GM12872 (cell line): ENCODE results near the gene CLCN2.

ENCODE experiments used
- CTCF ChIP-seq: IDR thresholded peaks from 3 replicates; pipeline ENCODE4 v1.5.1; 2011; ENCODE audit warnings: low read depth, mild to moderate bottlenecking, low read length, moderate library complexity; ENCODE audit not compliant: insufficient read depth

The CLCN2 gene

DNA sequence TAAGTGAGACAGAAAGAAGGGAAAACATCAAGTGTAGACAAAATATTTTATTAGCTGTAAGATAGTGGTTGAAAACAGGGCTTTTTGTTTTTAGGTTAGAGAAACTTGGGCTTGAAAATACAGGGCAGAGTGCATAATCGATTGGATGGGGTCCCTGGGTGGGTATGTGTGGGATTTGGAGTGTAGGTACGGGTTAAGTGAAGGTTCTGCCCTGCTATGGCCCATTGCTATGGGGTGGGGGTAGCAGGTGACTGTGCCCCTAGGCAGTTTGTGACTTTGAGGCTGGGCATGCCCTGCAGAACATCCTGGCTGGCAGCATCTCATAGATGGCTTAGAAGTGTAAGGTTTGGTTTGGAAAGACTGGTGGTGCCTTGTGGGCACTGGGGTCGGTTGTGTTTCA, 27.7 kb downstream of the CLCN2 start:
- no peak for TF ChIP-seq CTCF

GRCh38 chr3:184333190-184333589, 28.2 kb downstream of the CLCN2 start:
- no peak for TF ChIP-seq CTCF

- no peak for TF ChIP-seq CTCF
These were observed 28.9 kb downstream of the CLCN2 start for GRCh38 chr3:184332370-184333090.

DNA sequence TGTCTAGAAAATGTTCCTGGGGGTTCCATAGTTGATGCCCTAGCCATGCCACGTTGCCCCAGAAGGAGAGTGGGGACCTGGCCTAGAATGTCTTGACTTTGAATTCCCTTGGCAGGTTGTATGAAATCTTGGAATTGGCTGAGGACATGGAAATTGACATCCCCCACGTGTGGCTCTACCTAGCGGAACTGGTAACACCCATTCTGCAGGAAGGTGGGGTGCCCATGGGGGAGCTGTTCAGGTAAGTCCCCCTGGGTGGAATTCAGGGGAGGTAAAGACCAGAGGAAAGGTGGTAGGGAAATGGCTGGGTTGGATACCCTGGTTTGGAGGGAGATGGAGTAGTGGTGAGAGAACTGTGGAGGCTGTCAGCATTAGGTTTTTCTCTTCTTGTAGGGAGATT, 32.9 kb downstream of the CLCN2 start:
- TF ChIP-seq CTCF: no peak

GRCh38 chr3:184327171-184327570, 34.2 kb downstream of the CLCN2 start:
- TF ChIP-seq CTCF: no peak

GRCh38 chr3:184325715-184326369, 35.6 kb downstream of the CLCN2 start:
- no peak for TF ChIP-seq CTCF

DNA sequence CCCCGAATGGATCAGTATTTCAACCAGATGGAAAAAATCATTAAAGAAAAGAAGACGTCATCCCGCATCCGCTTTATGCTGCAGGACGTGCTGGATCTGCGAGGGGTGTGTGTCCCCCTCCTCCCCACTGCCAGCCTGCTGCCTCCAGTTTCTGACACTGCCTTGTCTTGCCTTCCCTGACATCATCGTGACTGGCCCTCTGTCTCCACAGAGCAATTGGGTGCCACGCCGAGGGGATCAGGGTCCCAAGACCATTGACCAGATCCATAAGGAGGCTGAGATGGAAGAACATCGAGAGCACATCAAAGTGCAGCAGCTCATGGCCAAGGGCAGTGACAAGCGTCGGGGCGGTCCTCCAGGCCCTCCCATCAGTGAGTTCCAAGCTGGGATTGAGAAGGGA, 36.1 kb downstream of the CLCN2 start:
- no peak for TF ChIP-seq CTCF
